Measurements from ENCODE around the gene CSNK1A1. TPM values are rescaled to one million over a fixed set of nuclear protein-coding genes. Genes with fewer than 3 reads are reported as not detected.

The CSNK1A1 gene
- polyA plus RNA-seq, 3 donors, result 75.7 to 131 (median 103) TPM

DNA sequence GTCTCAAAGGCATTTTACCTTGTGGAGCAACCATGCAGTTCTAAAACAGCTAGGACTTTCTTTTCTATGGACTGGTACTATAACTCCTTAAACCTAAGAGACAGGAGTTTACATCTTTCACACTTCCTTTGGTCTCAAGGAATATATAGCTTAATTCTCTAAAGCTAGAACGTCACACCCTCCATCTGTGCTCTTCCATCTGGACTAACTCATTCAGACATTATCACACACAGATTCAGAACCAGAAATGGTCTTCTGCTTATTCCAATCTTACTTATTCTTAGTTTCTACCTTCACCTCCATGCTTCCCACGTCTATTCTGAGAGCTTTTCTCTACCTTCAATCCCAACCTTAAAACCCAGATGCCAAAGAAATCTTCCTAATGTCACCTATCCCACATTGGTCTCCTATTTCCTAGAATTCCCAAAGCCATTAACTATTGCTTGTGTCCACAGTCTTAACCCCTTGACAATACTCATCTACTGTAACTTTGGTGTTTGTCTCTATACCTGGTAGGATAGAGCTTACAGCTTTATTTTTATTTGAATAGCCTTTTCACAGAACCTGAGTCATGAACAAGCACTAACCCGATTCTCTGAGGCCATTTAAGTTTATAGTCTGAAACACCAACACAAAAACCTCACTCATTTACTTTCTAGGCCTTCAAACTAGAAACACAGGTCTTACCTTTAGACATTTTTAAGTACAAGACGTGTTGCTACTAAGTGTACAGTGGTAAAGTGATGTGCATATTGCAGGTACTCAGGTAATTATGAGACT, 22.8 kb downstream of the CSNK1A1 start:
- H3K36me3 Mint-ChIP-seq, result peaks cover 26 to 50% of the 10 kb centered on the region in 2 donors
- intact Hi-C loops (cut with micrococcal nuclease), result no loop called here
- peaks cover 8 to 14% of the 10 kb centered on the region in 2 donors for H3K4me1 ChIP-seq (ENCODE audit: control insufficient read depth in 1 of 2, insufficient read depth in 2 of 2, low read length in 2 of 2)

DNA sequence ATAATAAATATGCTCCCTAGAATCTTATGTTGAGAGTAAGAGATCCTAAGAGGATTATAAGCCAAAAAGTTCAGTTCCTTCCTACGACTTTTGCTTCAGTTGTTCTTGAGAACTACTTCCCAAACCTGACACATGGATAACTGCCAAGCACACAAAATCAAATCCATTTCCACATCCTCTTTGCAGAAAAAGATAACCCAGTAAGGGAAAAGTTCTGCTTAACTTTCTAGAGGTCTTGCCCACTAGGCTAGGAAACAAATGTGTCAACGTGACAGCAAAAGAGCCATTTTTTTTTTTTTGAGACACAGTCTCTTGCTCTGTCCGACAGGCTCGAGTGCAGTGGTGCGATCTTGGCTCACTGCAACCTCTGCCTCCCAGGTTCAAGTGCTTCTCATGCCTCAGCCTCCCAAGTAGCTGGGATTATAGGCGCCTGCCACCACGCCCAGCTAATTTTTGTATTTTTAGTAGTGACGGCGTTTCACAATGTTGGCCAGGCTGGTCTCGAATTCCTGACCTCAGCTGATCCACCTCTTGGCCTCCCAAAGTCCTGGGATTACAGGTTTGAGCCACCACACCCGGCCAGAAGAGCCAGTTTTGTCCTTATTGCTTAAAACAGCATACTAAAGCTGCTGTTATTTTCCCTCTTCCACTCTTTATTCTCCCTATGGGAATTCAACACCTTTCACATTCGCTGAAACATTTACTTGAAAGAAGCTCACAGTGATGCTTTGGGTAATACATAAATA, 24.2 kb downstream of the CSNK1A1 start:
- Histone ChIP-seq H3K4me3 (replicated peaks in 1 of 3; ENCODE audit: low read depth in 2 of 3, low read length in 3 of 3) (no peak overlapping the region), H3K79me2 (ENCODE audit: insufficient read depth, low read length) (peaks cover 100% of the 10 kb centered on the region), H3K27me3 (ENCODE audit: control insufficient read depth in 2 of 2, insufficient read depth in 2 of 2, low read length in 2 of 2) (no peaks in the 10 kb centered on the region), H2AFZ (ENCODE audit: insufficient read depth, low read depth, low read length, poor library complexity, severe bottlenecking) (no peak overlapping the region), H3K4me2 (replicated peaks; ENCODE audit: extremely low read depth, low read length, poor library complexity, severe bottlenecking) (no peak overlapping the region), H3K4me1 (ENCODE audit: control insufficient read depth in 1 of 2, insufficient read depth in 2 of 2, low read length in 2 of 2) (peaks cover 8 to 14% of the 10 kb centered on the region in 2 donors), H3K9me3 (replicated peaks in 1 of 2; ENCODE audit: control insufficient read depth in 1 of 2, insufficient read depth in 1 of 2, low read length in 2 of 2) (no peaks in the 10 kb centered on the region), H3K9ac (ENCODE audit: insufficient read depth, low read length, poor library complexity, severe bottlenecking) (no peak overlapping the region), H3K27ac (ENCODE audit: low read depth in 1 of 2, low read length in 2 of 2) (peak overlapping the region in 1 of 2 donors; percentile 45), H3K36me3 (replicated peaks in 1 of 2; ENCODE audit: control insufficient read depth in 1 of 2, insufficient read depth in 2 of 2, low read length in 2 of 2) (peaks cover 28 to 43% of the 10 kb centered on the region in 2 donors), H4K20me1 (ENCODE audit: insufficient read depth, low read length) (peaks cover 100% of the 10 kb centered on the region)
- H3K4me3 Mint-ChIP-seq, result no peak overlapping the region
- peak overlapping the region in 5 of 7 donors; percentile 50 to 79 (median 67) for H3K27ac Mint-ChIP-seq
- WGBS (ENCODE audit: insufficient coverage), result 38% methylated on average over 6 of the region's 12 CpGs
- DNase-seq, result no peak
- TF ChIP-seq, protein P1, sequence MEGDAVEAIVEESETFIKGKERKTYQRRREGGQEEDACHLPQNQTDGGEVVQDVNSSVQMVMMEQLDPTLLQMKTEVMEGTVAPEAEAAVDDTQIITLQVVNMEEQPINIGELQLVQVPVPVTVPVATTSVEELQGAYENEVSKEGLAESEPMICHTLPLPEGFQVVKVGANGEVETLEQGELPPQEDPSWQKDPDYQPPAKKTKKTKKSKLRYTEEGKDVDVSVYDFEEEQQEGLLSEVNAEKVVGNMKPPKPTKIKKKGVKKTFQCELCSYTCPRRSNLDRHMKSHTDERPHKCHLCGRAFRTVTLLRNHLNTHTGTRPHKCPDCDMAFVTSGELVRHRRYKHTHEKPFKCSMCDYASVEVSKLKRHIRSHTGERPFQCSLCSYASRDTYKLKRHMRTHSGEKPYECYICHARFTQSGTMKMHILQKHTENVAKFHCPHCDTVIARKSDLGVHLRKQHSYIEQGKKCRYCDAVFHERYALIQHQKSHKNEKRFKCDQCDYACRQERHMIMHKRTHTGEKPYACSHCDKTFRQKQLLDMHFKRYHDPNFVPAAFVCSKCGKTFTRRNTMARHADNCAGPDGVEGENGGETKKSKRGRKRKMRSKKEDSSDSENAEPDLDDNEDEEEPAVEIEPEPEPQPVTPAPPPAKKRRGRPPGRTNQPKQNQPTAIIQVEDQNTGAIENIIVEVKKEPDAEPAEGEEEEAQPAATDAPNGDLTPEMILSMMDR (IDR thresholded peaks at IDR 0.05), result no peak
- no peaks in the 10 kb centered on the region for H3K27me3 Mint-ChIP-seq (ENCODE audit: low read depth in 3 of 3)
- intact Hi-C loops (cut with micrococcal nuclease), result no loop called here
- H3K4me1 Mint-ChIP-seq, result peaks cover 41% of the 10 kb centered on the region
- H3K9me3 Mint-ChIP-seq, result no peaks in the 10 kb centered on the region
- peaks cover 35 to 50% of the 10 kb centered on the region in 2 donors for H3K36me3 Mint-ChIP-seq

More for the DNA sequence above, 22.8 kb downstream of the CSNK1A1 start:
- no peaks in the 10 kb centered on the region for H3K9me3 Mint-ChIP-seq
- Histone ChIP-seq H3K79me2 (ENCODE audit: insufficient read depth, low read length) (peaks cover 100% of the 10 kb centered on the region), H3K9me3 (replicated peaks in 1 of 2; ENCODE audit: control insufficient read depth in 1 of 2, insufficient read depth in 1 of 2, low read length in 2 of 2) (no peaks in the 10 kb centered on the region), H2AFZ (ENCODE audit: insufficient read depth, low read depth, low read length, poor library complexity, severe bottlenecking) (no peak overlapping the region), H3K9ac (ENCODE audit: insufficient read depth, low read length, poor library complexity, severe bottlenecking) (no peak overlapping the region), H3K27ac (ENCODE audit: low read depth in 1 of 2, low read length in 2 of 2) (peak overlapping the region in 1 of 2 donors; percentile 45), H3K4me2 (replicated peaks; ENCODE audit: extremely low read depth, low read length, poor library complexity, severe bottlenecking) (no peak overlapping the region), H3K27me3 (ENCODE audit: control insufficient read depth in 2 of 2, insufficient read depth in 2 of 2, low read length in 2 of 2) (no peaks in the 10 kb centered on the region), H3K36me3 (replicated peaks in 1 of 2; ENCODE audit: control insufficient read depth in 1 of 2, insufficient read depth in 2 of 2, low read length in 2 of 2) (peaks cover 13 to 43% of the 10 kb centered on the region in 2 donors), H4K20me1 (ENCODE audit: insufficient read depth, low read length) (peaks cover 100% of the 10 kb centered on the region), H3K4me3 (replicated peaks in 1 of 3; ENCODE audit: low read depth in 2 of 3, low read length in 3 of 3) (no peak overlapping the region)
- peaks cover 0 to 3% (median 0%) of the 10 kb centered on the region in 3 donors for H3K27me3 Mint-ChIP-seq (ENCODE audit: low read depth in 3 of 3)
- peak overlapping the region in 4 of 7 donors; percentile 1 to 20 (median 10) for H3K27ac Mint-ChIP-seq
- no peak overlapping the region for H3K4me3 Mint-ChIP-seq
- peaks cover 41% of the 10 kb centered on the region for H3K4me1 Mint-ChIP-seq
- TF ChIP-seq, protein P1 (IDR thresholded peaks at IDR 0.05), result no peak
- 67% methylated on average over 2 of the region's 4 CpGs for WGBS (ENCODE audit: insufficient coverage)
- no peak for DNase-seq
